ENCODE results near the gene GPX6.

- TF ChIP-seq CTCF (conservative IDR thresholded peaks at IDR 0.05) (no peak), ZFX (IDR thresholded peaks at IDR 0.05) (no peak)
Measured at GRCh38 chr6:28462401-28462800, 53.2 kb downstream of the GPX6 start.
